Panc1 (cell line): ENCODE measurements around the gene GAP43. TPM values are rescaled to one million over a fixed set of nuclear protein-coding genes. Genes with fewer than 3 reads are reported as not detected.
"Not testable (repeated sequence)": the region's sequence is repeated elsewhere in the genome, so short reads cannot be mapped to it uniquely, and the experiment has no call there.

Experiments
- ATAC-seq: fragments of 200-7000 bp; cut with Tn5 transposase; 2 replicates; pipeline ENCODE4 v1.9.1; 2020; ENCODE audit warnings: mild to moderate bottlenecking, moderate library complexity
- BruUV-seq: library from RNA; stranded (reverse); fragments of 400-500 nt; replicated peaks from 2 replicates; lab custom pipeline; 2021; lab: Mats Ljungman, UMichigan
- CTCF ChIA-PET: fragments of 300-600 bp; sonication (Branson Sonifier 250); formaldehyde crosslinking; loops from one replicate; lab custom pipeline; 2022; ENCODE audit warnings: antibody characterized with exemption; lab: Charles Lee
- POLR2A ChIA-PET: fragments of 300-600 bp; sonication (Branson Sonifier 250); formaldehyde crosslinking; loops from one replicate; lab custom pipeline; 2022; ENCODE audit warnings: antibody characterized with exemption; lab: Charles Lee
- DNase-seq: peaks from one replicate; pipeline ENCODE4 v3.0.0-alpha.2; 2010; ENCODE audit warnings: low read depth, low spot score
- H3K27ac ChIP-seq: 2 replicates; pipeline ENCODE4 v1.5.1; 2011; ENCODE audit warnings: mild to moderate bottlenecking, low read length, inconsistent platforms
- H3K27me3 ChIP-seq: fragments of 200-500 bp; sonication (Bioruptor generic); 2 replicates; pipeline ENCODE4 v1.6.0; 2014; ENCODE audit warnings: low read length, inconsistent platforms; ENCODE audit not compliant: control insufficient read depth, insufficient read depth
- H3K36me3 ChIP-seq: fragments of 200-500 bp; sonication (Bioruptor generic); 2 replicates; pipeline ENCODE4 v1.5.1; 2014; ENCODE audit warnings: inconsistent platforms, mild to moderate bottlenecking, low read length, moderate library complexity; ENCODE audit not compliant: control insufficient read depth, insufficient read depth
- H3K4me1 ChIP-seq: 2 replicates; pipeline ENCODE4 v1.5.1; 2011; ENCODE audit warnings: inconsistent platforms, mild to moderate bottlenecking, low read length, moderate library complexity; ENCODE audit not compliant: control insufficient read depth, insufficient read depth
- H3K4me3 ChIP-seq, 2 experiments: 2 replicates each; pipeline ENCODE4 v1.5.1; 2011 to 2012; ENCODE audit warnings: low read depth in 2 of 2, low read length in 2 of 2, mild to moderate bottlenecking in 2 of 2, inconsistent platforms in 1 of 2, moderate library complexity in 1 of 2
- H3K9me3 ChIP-seq: fragments of 200-500 bp; sonication (Bioruptor generic); 2 replicates; pipeline ENCODE4 v1.5.1; 2014; ENCODE audit warnings: low read depth, mild to moderate bottlenecking, inconsistent platforms, low read length, moderate library complexity; ENCODE audit not compliant: control insufficient read depth, insufficient read depth
- POLR2AphosphoS5 ChIP-seq: IDR thresholded peaks from 2 replicates; pipeline ENCODE4 v1.6.1; 2012; ENCODE audit warnings: mild to moderate bottlenecking, low read depth, low read length, moderate library complexity
- REST ChIP-seq, 2 experiments: IDR thresholded peaks; 2 replicates each; pipeline ENCODE4 v1.6.1; 2011 to 2012; ENCODE audit warnings: low read depth in 2 of 2, control low read depth in 1 of 2, low read length in 1 of 2, mild to moderate bottlenecking in 1 of 2, moderate library complexity in 1 of 2; ENCODE audit not compliant: insufficient read depth in 1 of 2
- SIN3A ChIP-seq: IDR thresholded peaks from 2 replicates; pipeline ENCODE4 v1.6.1; 2012; ENCODE audit warnings: low read depth, mild to moderate bottlenecking, low read length, moderate library complexity, borderline replicate concordance; ENCODE audit not compliant: insufficient read depth
- TCF7L2 ChIP-seq: IDR thresholded peaks from 2 replicates; pipeline ENCODE4 v1.6.1; 2011; ENCODE audit warnings: mild to moderate bottlenecking, low read depth, low read length, inconsistent platforms
- in situ Hi-C: cut with HindIII; loops from 2 replicates; pipeline ENCODE4 v1.10.0; 2016; ENCODE audit warnings: low sequenced_read_pairs, low pct_unique_long_range_greater_than_20kb
- intact Hi-C: fragments of 100-400 bp; cut with micrococcal nuclease; formaldehyde crosslinking; loops from one replicate; pipeline ENCODE4 v1.10.0; 2022; ENCODE audit not compliant: unreplicated experiment
- total RNA-seq: library from RNA; stranded (reverse); gene quantifications from one replicate; pipeline ENCODE4 v1.2.1, GENCODE V29; 2021; ENCODE audit not compliant: unreplicated experiment
- TF ChIP-seq, protein P1 (sequence below): fragments of 450-650 bp; IDR thresholded peaks from 2 replicates; pipeline ENCODE4 v1.5.1; 2017; ENCODE audit warnings: mild to moderate bottlenecking

Gene GAP43
- total RNA-seq, 1 experiment from 2014 or later: not detected

DNA sequence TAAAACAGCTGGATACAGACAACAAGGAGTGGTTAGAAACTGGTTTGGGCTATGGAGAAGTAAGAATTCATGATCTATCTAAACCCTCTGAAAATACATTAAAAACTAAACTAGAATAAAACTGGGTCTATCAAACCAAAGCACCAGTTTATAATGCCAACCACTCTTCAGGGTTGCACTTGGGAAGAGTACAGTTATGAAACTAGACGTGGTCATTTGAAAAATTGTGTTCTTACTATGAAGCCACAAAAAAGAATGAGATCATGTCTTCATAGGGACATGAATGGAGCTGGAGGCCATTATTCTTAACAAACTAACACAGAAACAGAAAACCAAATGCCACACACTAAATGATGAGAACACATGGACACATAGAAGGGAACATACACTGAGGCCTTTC, 103.8 kb downstream of the GAP43 start:
- in situ Hi-C loops (no loop called here), intact Hi-C loops (no loop called here)
- no peaks in the 10 kb centered on the region for H3K4me1 ChIP-seq
- ChIA-PET POLR2A (no interaction called here), CTCF (no interaction called here)
- no peak for TF ChIP-seq SIN3A
- TF ChIP-seq REST (IDR thresholded peaks at IDR 0.05; ENCODE audit: insufficient read depth in 1 of 2, low read depth in 2 of 2, low read length in 1 of 2): no peak
- no peak for TF ChIP-seq POLR2AphosphoS5
- TF ChIP-seq, protein P1, sequence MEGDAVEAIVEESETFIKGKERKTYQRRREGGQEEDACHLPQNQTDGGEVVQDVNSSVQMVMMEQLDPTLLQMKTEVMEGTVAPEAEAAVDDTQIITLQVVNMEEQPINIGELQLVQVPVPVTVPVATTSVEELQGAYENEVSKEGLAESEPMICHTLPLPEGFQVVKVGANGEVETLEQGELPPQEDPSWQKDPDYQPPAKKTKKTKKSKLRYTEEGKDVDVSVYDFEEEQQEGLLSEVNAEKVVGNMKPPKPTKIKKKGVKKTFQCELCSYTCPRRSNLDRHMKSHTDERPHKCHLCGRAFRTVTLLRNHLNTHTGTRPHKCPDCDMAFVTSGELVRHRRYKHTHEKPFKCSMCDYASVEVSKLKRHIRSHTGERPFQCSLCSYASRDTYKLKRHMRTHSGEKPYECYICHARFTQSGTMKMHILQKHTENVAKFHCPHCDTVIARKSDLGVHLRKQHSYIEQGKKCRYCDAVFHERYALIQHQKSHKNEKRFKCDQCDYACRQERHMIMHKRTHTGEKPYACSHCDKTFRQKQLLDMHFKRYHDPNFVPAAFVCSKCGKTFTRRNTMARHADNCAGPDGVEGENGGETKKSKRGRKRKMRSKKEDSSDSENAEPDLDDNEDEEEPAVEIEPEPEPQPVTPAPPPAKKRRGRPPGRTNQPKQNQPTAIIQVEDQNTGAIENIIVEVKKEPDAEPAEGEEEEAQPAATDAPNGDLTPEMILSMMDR: no peak
- no peak for TF ChIP-seq TCF7L2
- H3K27ac ChIP-seq: no peak overlapping the region
- no TSS peak for BruUV-seq
- no peaks in the 10 kb centered on the region for H3K9me3 ChIP-seq
- DNase-seq: no peak
- H3K4me3 ChIP-seq: no peak overlapping the region
- H3K36me3 ChIP-seq: no peaks in the 10 kb centered on the region
- H3K27me3 ChIP-seq: no peaks in the 10 kb centered on the region; the same call in 1 of the 2 replicates
- no peak for ATAC-seq

DNA sequence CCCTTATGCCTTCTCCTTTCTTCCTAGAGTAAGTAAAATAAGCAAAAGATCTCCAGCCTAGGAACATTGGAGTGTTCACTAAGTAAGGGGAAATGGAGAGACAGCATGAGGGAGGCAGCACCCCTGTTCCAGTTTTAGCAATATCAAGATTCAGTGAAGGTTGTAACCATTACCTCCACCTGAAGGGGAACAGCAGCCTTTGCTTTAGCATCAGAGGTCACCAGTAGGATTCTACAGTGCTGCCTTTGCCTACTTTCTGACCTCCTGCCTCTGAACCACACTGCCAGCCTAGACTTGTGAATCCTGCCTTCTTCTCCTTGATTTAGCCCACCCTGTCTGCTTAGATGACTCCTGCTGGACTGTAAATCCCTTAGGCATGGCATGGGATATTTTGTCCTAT, 104.7 kb downstream of the GAP43 start:
- ATAC-seq: no peak
- Histone ChIP-seq H3K4me1 (no peaks in the 10 kb centered on the region), H3K9me3 (no peaks in the 10 kb centered on the region), H3K27me3 (no peaks in the 10 kb centered on the region; the same call in 1 of the 2 replicates), H3K36me3 (no peaks in the 10 kb centered on the region), H3K27ac (no peak overlapping the region), H3K4me3 (no peak overlapping the region)
- BruUV-seq: no TSS peak
- CTCF ChIA-PET: no interaction called here
- TF ChIP-seq TCF7L2: no peak
- TF ChIP-seq, protein P1: no peak
- DNase-seq: no peak
- POLR2A ChIA-PET: no interaction called here
- in situ Hi-C loops: no loop called here
- intact Hi-C loops: no loop called here

- H3K27me3 ChIP-seq, H3K27ac ChIP-seq, H3K36me3 ChIP-seq, ATAC-seq, CTCF ChIA-PET, in situ Hi-C loops, intact Hi-C loops, H3K9me3 ChIP-seq, POLR2A ChIA-PET, H3K4me1 ChIP-seq, H3K4me3 ChIP-seq, DNase-seq, BruUV-seq: not testable (repeated sequence)
These were observed 113.0 kb downstream of the GAP43 start for GRCh38 chr3:115736341-115736740.
